Hepatocyte (in vitro differentiated cells): ENCODE results near the gene SH3PXD2B. TPM values are rescaled to one million over a fixed set of nuclear protein-coding genes. Genes with fewer than 3 reads are reported as not detected.

Experiments
- DNase-seq: peaks from one replicate; pipeline ENCODE4 v3.0.0-alpha.2; 2016; ENCODE audit warnings: low spot score
- H2AFZ ChIP-seq: fragments of 200-600 bp; sonication (generic); 2 replicates; pipeline ENCODE4 v1.6.0; 2016; ENCODE audit warnings: antibody characterized with exemption, mild to moderate bottlenecking
- H3K27ac ChIP-seq: fragments of 200-600 bp; sonication (generic); 2 replicates; pipeline ENCODE4 v1.5.1; 2016; ENCODE audit warnings: mild to moderate bottlenecking
- H3K27me3 ChIP-seq: fragments of 200-600 bp; sonication (generic); 2 replicates; pipeline ENCODE4 v1.6.1; 2016
- H3K36me3 ChIP-seq: fragments of 200-600 bp; sonication (generic); replicated peaks from 2 replicates; pipeline ENCODE4 v1.5.1; 2016; ENCODE audit warnings: low read depth; ENCODE audit not compliant: insufficient read depth
- H3K4me1 ChIP-seq: fragments of 200-600 bp; sonication (generic); 2 replicates; pipeline ENCODE4 v1.5.1; 2016; ENCODE audit warnings: mild to moderate bottlenecking, moderate library complexity; ENCODE audit not compliant: insufficient read depth
- H3K4me2 ChIP-seq: fragments of 200-600 bp; sonication (generic); 2 replicates; pipeline ENCODE4 v1.6.0; 2016
- H3K4me3 ChIP-seq: fragments of 200-600 bp; sonication (generic); 2 replicates; pipeline ENCODE4 v1.5.1; 2016; ENCODE audit warnings: mild to moderate bottlenecking
- H3K79me2 ChIP-seq: fragments of 200-600 bp; sonication (generic); 2 replicates; pipeline ENCODE4 v1.6.0; 2017; ENCODE audit warnings: mild to moderate bottlenecking
- H3K9me2 ChIP-seq: fragments of 200-600 bp; sonication (generic); replicated peaks from 2 replicates; pipeline ENCODE4 v1.6.0; 2017; ENCODE audit warnings: mild to moderate bottlenecking; ENCODE audit not compliant: insufficient read depth
- H3K9me3 ChIP-seq: fragments of 200-600 bp; sonication (generic); 2 replicates; pipeline ENCODE4 v1.5.1; 2016; ENCODE audit warnings: low read depth, mild to moderate bottlenecking
- H4K20me1 ChIP-seq: fragments of 200-600 bp; sonication (generic); 2 replicates; pipeline ENCODE4 v1.6.0; 2016; ENCODE audit warnings: mild to moderate bottlenecking; ENCODE audit not compliant: insufficient read depth, poor library complexity, severe bottlenecking
- EZH2 ChIP-seq: fragments of 200-600 bp; sonication (generic); IDR thresholded peaks from 2 replicates; pipeline ENCODE4 v1.6.1; 2016; ENCODE audit warnings: antibody characterized with exemption, mild to moderate bottlenecking, borderline replicate concordance
- EZH2phosphoT487 ChIP-seq: fragments of 200-600 bp; sonication (generic); IDR thresholded peaks from one replicate; pipeline ENCODE4 v1.6.1; 2018; ENCODE audit warnings: antibody characterized with exemption, mild to moderate bottlenecking, low read depth, moderate library complexity; ENCODE audit not compliant: unreplicated experiment, severe bottlenecking
- WGBS: methylation state at CpG from one replicate; pipeline ENCODE4 v1.1.6; 2016; ENCODE audit warnings: low lambda C conversion rate; ENCODE audit errors: missing lambda C conversion rate; 5-methylcytosine and 5-hydroxymethylcytosine counted together
- polyA plus RNA-seq: library from polyadenylated mRNA; unstranded; fragments of >200 nt; fragmentation: Nextera tagmentation; extraction: Ambion mirVana; gene quantifications from 2 replicates; pipeline ENCODE4 v1.2.1, GENCODE V29; 2016
- total RNA-seq: library from RNA; depleted of rRNA; stranded (reverse); fragments of >200 nt; gene quantifications from 2 replicates; pipeline ENCODE4 v1.2.3, GENCODE V29; 2014
- TF ChIP-seq, protein P1 (sequence below): fragments of 200-600 bp; sonication (generic); IDR thresholded peaks from 2 replicates; pipeline ENCODE4 v1.5.1; 2016; ENCODE audit warnings: antibody characterized with exemption, mild to moderate bottlenecking; ENCODE audit not compliant: poor library complexity

Gene SH3PXD2B
- total and polyA plus RNA-seq, 2 experiments from 2014 or later: 27.8 to 28.5 TPM

DNA sequence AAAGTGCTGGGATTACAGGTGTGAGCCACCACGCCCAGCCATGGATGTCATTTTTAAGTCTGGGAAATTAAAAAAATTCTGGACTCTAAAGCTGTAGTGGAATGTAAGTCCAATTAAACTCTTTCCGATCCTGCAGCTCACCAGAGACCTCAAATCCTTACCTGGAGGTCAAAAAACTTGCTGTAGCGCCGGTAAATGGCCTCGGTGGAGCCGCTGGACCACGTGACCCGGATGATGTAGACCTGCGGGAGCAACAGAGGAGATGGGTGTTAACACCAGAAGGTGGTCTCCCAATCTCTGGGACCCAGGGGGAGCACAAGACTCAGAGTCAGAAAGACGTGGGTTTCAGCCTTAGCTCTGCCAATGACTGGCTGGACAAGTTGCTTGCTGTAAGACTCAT, 32.1 kb downstream of the SH3PXD2B start:
- Histone ChIP-seq H3K4me3 (no peak overlapping the region), H3K27me3 (no peaks in the 10 kb centered on the region), H3K79me2 (peaks cover 53% of the 10 kb centered on the region), H3K4me1 (peaks cover 47% of the 10 kb centered on the region), H3K27ac (no peak overlapping the region), H2AFZ (no peak overlapping the region), H3K9me2 (no peaks in the 10 kb centered on the region), H3K4me2 (no peak overlapping the region), H3K36me3 (no peaks in the 10 kb centered on the region), H4K20me1 (peaks cover 3% of the 10 kb centered on the region), H3K9me3 (no peaks in the 10 kb centered on the region)
- TF ChIP-seq EZH2 (no peak), EZH2phosphoT487 (no peak)
- TF ChIP-seq, protein P1, sequence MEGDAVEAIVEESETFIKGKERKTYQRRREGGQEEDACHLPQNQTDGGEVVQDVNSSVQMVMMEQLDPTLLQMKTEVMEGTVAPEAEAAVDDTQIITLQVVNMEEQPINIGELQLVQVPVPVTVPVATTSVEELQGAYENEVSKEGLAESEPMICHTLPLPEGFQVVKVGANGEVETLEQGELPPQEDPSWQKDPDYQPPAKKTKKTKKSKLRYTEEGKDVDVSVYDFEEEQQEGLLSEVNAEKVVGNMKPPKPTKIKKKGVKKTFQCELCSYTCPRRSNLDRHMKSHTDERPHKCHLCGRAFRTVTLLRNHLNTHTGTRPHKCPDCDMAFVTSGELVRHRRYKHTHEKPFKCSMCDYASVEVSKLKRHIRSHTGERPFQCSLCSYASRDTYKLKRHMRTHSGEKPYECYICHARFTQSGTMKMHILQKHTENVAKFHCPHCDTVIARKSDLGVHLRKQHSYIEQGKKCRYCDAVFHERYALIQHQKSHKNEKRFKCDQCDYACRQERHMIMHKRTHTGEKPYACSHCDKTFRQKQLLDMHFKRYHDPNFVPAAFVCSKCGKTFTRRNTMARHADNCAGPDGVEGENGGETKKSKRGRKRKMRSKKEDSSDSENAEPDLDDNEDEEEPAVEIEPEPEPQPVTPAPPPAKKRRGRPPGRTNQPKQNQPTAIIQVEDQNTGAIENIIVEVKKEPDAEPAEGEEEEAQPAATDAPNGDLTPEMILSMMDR: no peak
- WGBS: 97% methylated on average over 10 of the region's 10 CpGs
- no peak for DNase-seq

DNA sequence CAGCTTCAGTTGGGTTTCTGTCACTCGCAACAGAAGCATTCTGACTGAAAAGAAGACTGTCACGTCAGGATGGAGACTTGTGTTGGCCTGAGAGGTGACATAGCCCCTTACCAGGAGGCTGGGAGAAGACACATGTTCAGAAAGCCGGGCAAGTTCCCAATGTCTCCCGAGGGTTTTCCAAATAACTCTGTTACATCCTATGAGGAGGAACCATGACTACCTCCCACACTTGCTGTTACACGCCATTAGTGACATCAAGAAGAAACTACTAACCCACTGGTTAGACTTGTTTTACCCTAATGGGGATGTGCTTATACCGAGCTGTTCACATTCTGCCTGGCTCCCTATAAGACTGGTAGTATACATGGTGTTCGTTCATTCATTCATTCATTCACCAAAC, 33.3 kb downstream of the SH3PXD2B start:
- no peaks in the 10 kb centered on the region for H3K9me3 ChIP-seq
- H2AFZ ChIP-seq: no peak overlapping the region
- H3K79me2 ChIP-seq: peaks cover 41% of the 10 kb centered on the region
- peak overlapping the region; percentile 23 for H3K4me2 ChIP-seq
- no peaks in the 10 kb centered on the region for H3K27me3 ChIP-seq
- DNase-seq: no peak
- H3K4me1 ChIP-seq: peaks cover 39% of the 10 kb centered on the region
- peaks cover 3% of the 10 kb centered on the region for H4K20me1 ChIP-seq
- WGBS: 94% methylated on average over 7 of the region's 7 CpGs
- H3K36me3 ChIP-seq: no peaks in the 10 kb centered on the region
- H3K9me2 ChIP-seq: no peaks in the 10 kb centered on the region
- TF ChIP-seq, protein P1: no peak
- no peak for TF ChIP-seq EZH2
- peak overlapping the region; percentile 93 for H3K27ac ChIP-seq
- no peak overlapping the region for H3K4me3 ChIP-seq

DNA sequence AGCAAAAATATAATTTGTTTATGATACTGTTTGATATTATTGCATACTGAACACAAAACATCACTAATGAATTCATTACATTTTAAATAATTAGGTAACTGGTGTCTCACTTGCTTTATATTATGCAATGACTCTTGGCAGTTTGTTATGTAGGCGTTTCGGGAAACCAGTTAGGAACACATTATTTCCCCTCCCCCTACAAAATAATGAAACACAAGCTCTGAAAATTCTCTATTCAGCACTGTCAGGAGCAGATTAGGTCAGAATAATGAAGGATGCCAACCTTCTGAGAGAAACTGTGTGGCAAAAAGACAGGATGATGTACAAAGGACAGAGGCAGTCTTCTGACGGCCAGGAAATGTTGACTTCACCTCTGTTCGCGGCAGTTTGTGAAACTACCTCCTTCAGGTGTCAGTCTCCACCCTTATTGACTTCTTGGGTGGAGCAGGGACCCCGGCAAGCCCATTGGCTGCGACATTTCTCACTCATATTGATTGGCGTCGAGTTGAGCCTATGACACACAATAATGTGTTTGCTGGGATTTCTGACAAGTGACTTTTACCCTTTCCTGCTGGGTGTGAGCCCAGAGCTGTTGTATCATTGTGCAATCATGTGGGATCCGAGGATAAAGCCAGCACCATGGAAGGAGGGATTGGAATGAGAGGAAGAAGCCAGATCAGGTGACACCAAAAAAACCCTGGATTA, 33.9 kb downstream of the SH3PXD2B start:
- Histone ChIP-seq H3K27me3 (no peaks in the 10 kb centered on the region), H4K20me1 (peaks cover 3% of the 10 kb centered on the region), H3K4me2 (peak overlapping the region; percentile 28), H3K36me3 (no peaks in the 10 kb centered on the region), H2AFZ (no peak overlapping the region), H3K27ac (peak overlapping the region; percentile 93), H3K9me3 (no peaks in the 10 kb centered on the region), H3K9me2 (no peaks in the 10 kb centered on the region), H3K4me1 (peaks cover 39% of the 10 kb centered on the region), H3K4me3 (no peak overlapping the region), H3K79me2 (peaks cover 35% of the 10 kb centered on the region)
- TF ChIP-seq EZH2phosphoT487: no peak
- no peak for TF ChIP-seq EZH2
- TF ChIP-seq, protein P1: no peak
- peak; percentile 82 for DNase-seq
- WGBS: 65% methylated on average over 10 of the region's 10 CpGs
